Right hindlimb (tissue), 1 donor: ENCODE results near the gene FCRL2.
"Not testable (repeated sequence)": the region's sequence is repeated elsewhere in the genome, so short reads cannot be mapped to it uniquely, and the experiment has no call there.

Source experiments
- DNase-seq: peaks from one replicate; pipeline ENCODE4 v3.0.0-alpha.2; 2018

The FCRL2 gene

GRCh38 chr1:157748262-157748817, 28.6 kb downstream of the FCRL2 start:
- DNase-seq = no peak

DNA sequence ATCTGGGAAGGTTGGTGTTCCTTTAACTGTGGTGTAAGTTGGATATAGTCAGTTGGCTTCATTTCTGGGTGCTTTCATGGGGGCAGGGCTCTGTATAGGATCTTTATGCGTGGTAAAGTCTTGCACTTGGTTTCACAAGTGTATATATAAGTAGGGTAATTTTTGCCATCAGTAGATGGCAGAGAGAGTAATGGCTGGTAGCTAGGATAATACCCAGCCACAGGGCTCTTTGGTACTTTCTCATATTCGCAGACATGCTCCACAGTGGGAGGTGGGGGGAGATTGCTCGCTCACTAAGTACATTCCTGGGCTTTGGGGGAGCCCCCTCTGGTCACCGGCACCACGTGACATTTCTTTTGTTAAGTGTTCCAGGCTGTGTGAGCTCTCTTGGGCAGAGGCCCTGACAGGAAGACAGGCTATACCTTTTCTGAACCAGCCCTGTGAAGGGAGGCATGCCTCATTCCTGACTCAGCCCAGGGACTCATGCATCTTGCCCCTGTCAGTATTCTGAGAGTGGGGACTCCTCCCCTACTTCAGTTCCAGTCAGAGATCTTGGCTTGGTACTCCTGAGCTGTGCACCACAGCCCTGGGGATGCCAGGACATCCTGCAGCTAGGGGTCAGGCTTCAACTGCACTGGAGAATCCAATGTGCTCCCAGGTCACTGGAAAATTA, 37.6 kb downstream of the FCRL2 start:
- DNase-seq = no peak

GRCh38 chr1:157735991-157736390, 40.9 kb downstream of the FCRL2 start:
- DNase-seq = not testable (repeated sequence)

GRCh38 chr1:157734321-157734720, 42.6 kb downstream of the FCRL2 start:
- DNase-seq = no peak

DNA sequence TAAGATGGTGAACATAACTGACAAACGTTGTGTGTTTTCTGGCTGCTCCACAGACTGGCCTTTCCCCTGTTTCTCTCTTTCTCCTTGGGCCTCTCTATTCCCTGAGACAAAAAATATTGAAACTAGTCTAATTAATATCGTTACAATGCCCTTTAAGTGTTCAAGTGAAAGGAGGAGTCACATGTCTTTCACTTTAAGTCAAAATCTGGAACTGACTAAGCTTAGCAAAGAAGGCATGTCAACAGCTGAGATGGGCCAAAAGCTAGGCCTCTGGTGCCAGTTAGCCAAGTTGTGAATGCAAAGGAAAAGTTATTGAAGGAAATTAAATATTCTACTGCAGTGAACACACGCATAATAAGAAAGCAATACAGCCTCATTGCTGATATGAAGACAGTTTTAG, 44.2 kb downstream of the FCRL2 start:
- DNase-seq = no peak

DNA sequence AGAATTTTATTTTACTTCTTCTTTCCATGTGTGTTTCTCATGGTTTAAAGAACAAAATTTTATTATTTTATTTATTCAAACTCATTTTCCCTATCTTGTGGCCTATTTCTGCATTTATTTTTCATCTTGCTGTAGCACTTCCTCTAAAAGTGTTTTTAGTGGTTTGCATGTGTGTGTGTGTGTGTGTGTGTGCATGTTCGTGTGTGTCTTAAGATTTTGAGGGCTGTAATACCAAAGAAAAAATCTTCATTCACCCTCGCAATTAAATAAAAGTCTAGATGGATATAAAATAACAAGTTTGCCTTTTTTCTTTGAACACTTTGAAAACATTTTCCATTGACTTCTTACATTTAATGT, 51.7 kb downstream of the FCRL2 start:
- no peak for DNase-seq

DNA sequence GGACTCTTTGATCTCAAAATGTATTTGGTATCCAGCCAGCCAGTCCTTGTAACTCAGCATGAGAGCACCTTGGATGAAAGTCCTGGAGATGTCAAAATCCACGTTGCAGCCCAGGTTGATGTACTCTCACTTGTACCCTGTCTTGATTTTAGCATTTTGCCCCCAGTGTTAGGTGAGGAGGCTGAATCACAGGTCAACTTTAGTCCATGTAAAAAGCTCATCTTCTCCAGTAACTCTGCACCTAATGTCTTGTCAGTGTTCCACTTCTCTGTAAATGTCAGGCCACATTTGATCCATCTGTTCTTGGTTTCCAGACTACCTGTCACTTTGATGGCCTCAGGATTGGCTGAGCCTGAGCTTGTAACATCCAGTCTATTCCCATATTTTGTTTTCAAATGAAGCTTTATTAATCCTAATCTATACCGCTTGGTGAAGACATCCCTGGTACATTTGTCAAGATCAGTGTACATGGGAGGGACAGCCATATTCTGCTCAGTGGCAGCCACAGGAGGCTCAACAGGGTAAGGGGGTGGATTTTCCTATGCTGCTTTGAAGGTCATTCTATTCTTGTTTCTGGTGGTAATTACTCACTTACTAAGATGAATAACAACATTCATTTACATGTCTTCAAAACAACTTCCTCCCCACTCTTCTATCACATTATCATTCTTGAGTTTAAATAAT, 52.3 kb downstream of the FCRL2 start:
- DNase-seq = no peak

DNA sequence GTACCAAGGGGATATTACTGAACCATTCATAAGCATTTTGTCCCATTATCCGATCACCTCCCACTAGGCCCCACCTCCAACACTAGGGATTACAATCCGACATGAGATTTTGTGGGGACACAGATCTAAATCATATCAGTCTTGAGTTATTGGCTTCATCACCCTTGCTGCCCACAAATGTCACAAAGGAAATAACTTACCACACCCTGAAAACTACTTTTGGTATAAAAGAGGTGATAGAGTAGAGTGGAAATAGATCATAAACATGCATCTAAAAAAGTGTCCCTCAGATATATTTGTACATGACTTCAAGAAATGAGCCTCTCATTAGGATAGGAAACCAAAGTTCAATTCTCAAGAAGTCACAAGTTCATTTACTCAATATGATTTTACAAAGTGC, 53.8 kb downstream of the FCRL2 start:
- DNase-seq = no peak

GRCh38 chr1:157721985-157722384, 54.9 kb downstream of the FCRL2 start:
- DNase-seq = no peak

DNA sequence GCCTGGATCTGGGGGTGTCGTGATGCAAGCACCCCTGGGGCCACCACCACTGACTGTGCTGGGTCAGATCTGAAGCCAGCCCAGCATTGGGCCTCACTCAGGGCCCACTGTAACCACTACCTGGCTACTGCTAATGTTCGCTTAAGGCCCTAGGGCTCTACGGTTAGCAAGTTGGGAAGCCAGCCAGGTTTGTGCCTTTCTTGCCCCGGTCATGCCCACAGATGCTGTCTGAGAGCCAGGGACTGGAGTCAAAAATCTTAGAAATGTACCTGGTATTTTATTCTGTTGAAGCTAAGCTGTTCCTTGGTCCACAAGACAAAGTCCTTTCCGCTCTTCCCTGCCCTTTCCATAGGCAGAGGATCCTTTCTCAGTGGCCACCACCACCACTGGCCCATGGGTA, 61.2 kb downstream of the FCRL2 start:
- DNase-seq = no peak

GRCh38 chr1:157711802-157712201, 65.1 kb downstream of the FCRL2 start:
- DNase-seq = no peak

- no peak for DNase-seq
Observed at GRCh38 chr1:157704878-157705277, 72.1 kb downstream of the FCRL2 start.

- DNase-seq = no peak
Observed at GRCh38 chr1:157703981-157704380, 73.0 kb downstream of the FCRL2 start.

- DNase-seq = no peak
Observed at GRCh38 chr1:157702308-157702825, 74.6 kb downstream of the FCRL2 start.

DNA sequence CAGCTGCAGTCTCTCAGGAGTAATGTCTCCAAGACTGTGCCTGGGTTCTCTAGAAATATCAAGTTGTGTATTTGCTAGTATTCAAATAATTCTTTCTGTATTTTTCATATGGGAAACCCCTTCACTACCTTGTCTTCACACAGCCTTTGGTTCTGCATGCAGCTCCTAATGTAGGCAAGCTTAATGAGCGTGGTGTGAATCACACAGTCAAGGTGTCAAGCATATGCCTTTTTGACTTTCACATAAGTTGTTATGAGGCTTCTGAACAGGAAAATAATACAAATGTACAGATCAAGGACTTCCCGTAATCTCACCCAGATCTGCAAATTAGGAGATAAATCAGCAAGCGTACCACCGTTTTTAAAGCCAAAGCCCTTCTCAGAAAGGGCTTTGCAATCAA, 76.2 kb downstream of the FCRL2 start, which contains the start of gene FCRL3:
Gene FCRL3 (minus strand): TSS at position 38 of the 400 bp plus-strand sequence. CDS start 280 bp downstream, outside the sequence.
- no peak for DNase-seq

DNA sequence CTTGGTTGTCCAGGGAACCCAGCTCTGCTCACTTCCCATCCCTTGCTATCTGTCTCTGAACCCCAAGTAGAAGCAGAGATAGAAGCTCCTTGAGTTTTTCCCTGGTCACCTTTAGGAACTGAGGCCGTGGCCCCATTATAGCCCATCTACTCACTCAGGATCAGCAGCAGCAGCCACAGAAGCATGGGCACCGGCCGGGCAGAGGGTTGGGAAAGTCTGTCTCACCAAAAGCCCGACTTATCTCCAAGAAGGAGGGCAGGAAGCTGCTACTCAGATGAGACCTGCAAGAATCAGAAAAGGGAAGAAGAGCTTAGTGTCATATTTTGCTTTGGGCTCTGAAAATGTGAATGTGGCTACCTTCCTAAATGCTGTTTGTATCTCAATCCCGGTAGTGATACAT, 76.6 kb downstream of the FCRL2 start:
- DNase-seq = no peak

DNA sequence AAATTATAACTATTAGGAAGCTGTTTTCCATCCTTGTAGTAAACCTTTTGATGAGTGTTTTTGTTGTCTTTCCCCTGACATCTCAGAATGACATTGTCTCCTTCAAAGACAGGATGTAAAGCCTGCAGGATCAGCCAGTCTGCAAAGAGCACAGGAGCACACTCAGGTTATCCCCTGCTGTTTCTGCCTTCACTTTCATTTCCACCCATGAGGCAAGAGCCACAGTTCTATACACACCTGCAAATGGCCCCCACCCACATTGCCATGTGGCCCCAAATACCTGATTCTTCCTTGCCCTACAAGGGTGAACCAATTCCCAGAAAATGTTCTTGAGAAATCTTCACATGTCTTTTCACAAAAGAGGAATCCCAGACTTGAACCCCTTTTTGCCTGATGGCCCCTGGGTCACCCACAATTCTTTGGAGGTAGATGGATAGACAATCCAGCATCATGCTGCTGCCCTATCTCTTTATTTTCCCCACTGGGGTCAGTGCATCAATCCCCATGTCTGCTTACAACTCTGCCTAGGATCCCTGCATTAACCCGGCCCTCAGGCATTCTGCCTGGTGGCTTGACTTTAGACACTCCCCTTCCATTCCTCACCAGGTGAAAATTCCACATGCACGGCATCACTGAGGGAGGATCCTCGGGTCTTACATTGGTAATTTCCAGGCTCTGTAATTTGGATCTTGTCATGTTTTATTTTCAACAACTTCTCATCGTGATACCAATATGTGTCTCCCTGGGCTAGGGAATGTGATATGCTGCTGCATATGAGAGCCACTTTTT, 79.0 kb downstream of the FCRL2 start:
- no peak for DNase-seq

GRCh38 chr1:157696966-157697628, 79.8 kb downstream of the FCRL2 start:
- DNase-seq = no peak
